IMR-90 (cell line): ENCODE results near the gene NFIA. TPM values are rescaled to one million over a fixed set of nuclear protein-coding genes. Genes with fewer than 3 reads are reported as not detected.

Experiments used
- ATAC-seq: fragments of 200-7000 bp; cut with Tn5 transposase; 2 replicates; pipeline ENCODE4 v1.9.1; 2020; ENCODE audit warnings: low read depth, mild to moderate bottlenecking, moderate library complexity
- BruUV-seq: library from RNA; stranded (reverse); fragments of 400-500 nt; replicated peaks from 2 replicates; lab custom pipeline; 2021; lab: Mats Ljungman, UMichigan
- CTCF ChIA-PET: fragments of 300-600 bp; formaldehyde crosslinking; extraction: SDS; loops from one replicate; lab custom pipeline; 2021; ENCODE audit warnings: antibody characterized with exemption; lab: Yijun Ruan, JAX
- POLR2A ChIA-PET: fragments of 300-600 bp; sonication (Branson Sonifier 250); formaldehyde crosslinking; loops from one replicate; lab custom pipeline; 2022; ENCODE audit warnings: antibody characterized with exemption; ENCODE audit not compliant: unreplicated experiment; lab: Charles Lee
- DNase-seq: peaks from one replicate; pipeline ENCODE4 v3.0.0; 2013
- H2AFZ ChIP-seq: replicated peaks from 2 replicates; pipeline ENCODE3; 2013; ENCODE audit warnings: low read length, mild to moderate bottlenecking; ENCODE audit not compliant: poor library complexity
- H2AK5ac ChIP-seq: 2 replicates; pipeline ENCODE4 v1.6.1; 2013; ENCODE audit warnings: low read depth, low read length, inconsistent platforms
- H2AK9ac ChIP-seq: replicated peaks from 2 replicates; pipeline ENCODE3; 2013; ENCODE audit warnings: mild to moderate bottlenecking, low read depth, low read length, moderate library complexity; ENCODE audit not compliant: poor library complexity
- H2BK120ac ChIP-seq: 2 replicates; pipeline ENCODE4 v1.6.1; 2013; ENCODE audit warnings: low read depth, low read length, inconsistent platforms
- H2BK15ac ChIP-seq: 3 replicates; pipeline ENCODE4 v1.6.1; 2013; ENCODE audit warnings: low read depth, low read length, inconsistent platforms
- H2BK20ac ChIP-seq: 2 replicates; pipeline ENCODE4 v1.6.1; 2013; ENCODE audit warnings: low read depth, mild to moderate bottlenecking, inconsistent platforms, low read length, moderate library complexity
- H2BK5ac ChIP-seq: 2 replicates; pipeline ENCODE4 v1.6.1; 2013; ENCODE audit warnings: mild to moderate bottlenecking, low read depth, low read length, inconsistent platforms; ENCODE audit not compliant: poor library complexity, severe bottlenecking
- H3K14ac ChIP-seq: replicated peaks from 2 replicates; pipeline ENCODE4 v1.6.1; 2013; ENCODE audit warnings: low read depth, low read length, inconsistent platforms
- H3K18ac ChIP-seq: 2 replicates; pipeline ENCODE4 v1.6.1; 2013; ENCODE audit warnings: low read depth, low read length, control low read depth
- H3K23ac ChIP-seq: 2 replicates; pipeline ENCODE4 v1.6.1; 2013; ENCODE audit warnings: low read depth, low read length, inconsistent platforms
- H3K27ac ChIP-seq: 2 replicates; pipeline ENCODE4 v1.5.1; 2013; ENCODE audit warnings: mild to moderate bottlenecking, control low read depth, low read length; ENCODE audit not compliant: insufficient read depth
- H3K27me3 ChIP-seq: 2 replicates; pipeline ENCODE4 v1.6.1; 2013; ENCODE audit warnings: low read length; ENCODE audit not compliant: control insufficient read depth, insufficient read depth
- H3K36me3 ChIP-seq: 2 replicates; pipeline ENCODE4 v1.6.1; 2013; ENCODE audit warnings: low read length, mixed read lengths; ENCODE audit not compliant: control insufficient read depth, insufficient read depth
- H3K4ac ChIP-seq: 2 replicates; pipeline ENCODE4 v1.6.1; 2013; ENCODE audit warnings: low read depth, low read length, inconsistent platforms
- H3K4me1 ChIP-seq: 2 replicates; pipeline ENCODE4 v1.6.1; 2013; ENCODE audit warnings: low read length, mixed read lengths; ENCODE audit not compliant: control insufficient read depth, insufficient read depth
- H3K4me2 ChIP-seq: 2 replicates; pipeline ENCODE4 v1.6.1; 2013; ENCODE audit warnings: low read depth, mild to moderate bottlenecking, control low read depth, low read length, moderate library complexity
- H3K4me3 ChIP-seq: 2 replicates; pipeline ENCODE4 v1.5.1; 2013; ENCODE audit warnings: low read depth, mild to moderate bottlenecking, control low read depth, low read length, moderate library complexity; ENCODE audit not compliant: insufficient read depth
- H3K56ac ChIP-seq: 2 replicates; pipeline ENCODE4 v1.6.1; 2013; ENCODE audit warnings: low read length, inconsistent platforms; ENCODE audit not compliant: insufficient read depth; ENCODE audit errors: extremely low read depth
- H3K79me1 ChIP-seq, 2 experiments: 2 replicates each; pipeline ENCODE4 v1.6.1; 2013; ENCODE audit warnings: low read length in 2 of 2, inconsistent platforms in 1 of 2, low read depth in 1 of 2
- H3K9ac ChIP-seq: 2 replicates; pipeline ENCODE4 v1.6.1; 2013; ENCODE audit warnings: low read depth, low read length, control low read depth
- H3K9me1 ChIP-seq: 2 replicates; pipeline ENCODE4 v1.6.1; 2013; ENCODE audit warnings: low read length, inconsistent platforms; ENCODE audit not compliant: insufficient read depth
- H3K9me3 ChIP-seq: 2 replicates; pipeline ENCODE4 v1.6.1; 2013; ENCODE audit warnings: low read length; ENCODE audit not compliant: control insufficient read depth, insufficient read depth
- H4K20me1 ChIP-seq: 2 replicates; pipeline ENCODE4 v1.6.1; 2013; ENCODE audit warnings: low read length, inconsistent platforms; ENCODE audit not compliant: insufficient read depth
- H4K5ac ChIP-seq: 2 replicates; pipeline ENCODE4 v1.6.1; 2013; ENCODE audit warnings: mild to moderate bottlenecking, low read depth, low read length, control low read depth
- H4K8ac ChIP-seq, 2 experiments: 2 replicates each; pipeline ENCODE4 v1.6.1; 2013; ENCODE audit warnings: low read depth in 2 of 2, low read length in 2 of 2, control low read depth in 1 of 2, inconsistent platforms in 1 of 2
- H4K91ac ChIP-seq: 2 replicates; pipeline ENCODE4 v1.6.1; 2013; ENCODE audit warnings: low read depth, low read length, inconsistent platforms; ENCODE audit not compliant: insufficient read depth
- BHLHE40 ChIP-seq: fragments of 150-350 bp; IDR thresholded peaks from 2 replicates; pipeline ENCODE4 v1.6.1; 2016; ENCODE audit warnings: mild to moderate bottlenecking, low read depth, low read length
- CHD1 ChIP-seq: IDR thresholded peaks from 2 replicates; pipeline ENCODE4 v1.6.1; 2012; ENCODE audit warnings: low read depth, low read length, improper control_type of control experiment
- FOS ChIP-seq: fragments of 150-350 bp; IDR thresholded peaks from 2 replicates; pipeline ENCODE4 v1.6.1; 2016; ENCODE audit warnings: low read depth, low read length
- MAFK ChIP-seq: IDR thresholded peaks from 2 replicates; pipeline ENCODE4 v1.6.1; 2012; ENCODE audit warnings: low read depth, low read length, improper control_type of control experiment
- MAZ ChIP-seq: IDR thresholded peaks from 2 replicates; pipeline ENCODE4 v1.6.1; 2012; ENCODE audit warnings: low read depth, mild to moderate bottlenecking, low read length, improper control_type of control experiment, moderate library complexity, borderline replicate concordance
- MXI1 ChIP-seq: IDR thresholded peaks from 2 replicates; pipeline ENCODE4 v1.6.1; 2012; ENCODE audit warnings: low read depth, mild to moderate bottlenecking, low read length, moderate library complexity, borderline replicate concordance
- RAD21 ChIP-seq: IDR thresholded peaks from 2 replicates; pipeline ENCODE4 v1.6.1; 2012; ENCODE audit warnings: low read length, improper control_type of control experiment
- RCOR1 ChIP-seq: IDR thresholded peaks from 2 replicates; pipeline ENCODE4 v1.6.1; 2012; ENCODE audit warnings: mild to moderate bottlenecking, low read length, improper control_type of control experiment; ENCODE audit not compliant: insufficient replicate concordance
- SMC3 ChIP-seq: fragments of 150-350 bp; IDR thresholded peaks from 2 replicates; pipeline ENCODE4 v1.6.1; 2016; ENCODE audit warnings: low read depth, mild to moderate bottlenecking, antibody characterized with exemption, low read length, moderate library complexity
- WGBS, 2 experiments: methylation state at CpG; one replicate each; pipeline versions ENCODE4 v1.1.5 to v1.1.7; 2013; ENCODE audit warnings: missing lambda C conversion rate in 2 of 2; ENCODE audit not compliant: insufficient read length in 1 of 2; ENCODE audit errors: extremely low coverage in 2 of 2; 5-methylcytosine and 5-hydroxymethylcytosine counted together
- dilution Hi-C: fragments of 300-500 bp; cut with HindIII; formaldehyde crosslinking; loops from one replicate; pipeline ENCODE4 v1.14.3; 2018; ENCODE audit warnings: low sequenced_read_pairs; ENCODE audit not compliant: unreplicated experiment
- in situ Hi-C: fragments of 300-500 bp; cut with MboI; formaldehyde crosslinking; loops from 3 replicates; pipeline ENCODE4 v1.14.3; 2019; ENCODE audit warnings: low sequenced_read_pairs, inconsistent platforms, mixed read lengths
- intact Hi-C: fragments of 100-400 bp; cut with micrococcal nuclease; formaldehyde crosslinking; loops from 2 replicates; pipeline ENCODE4 v1.10.0; 2022
- polyA plus RNA-seq, 3 experiments: library from polyadenylated mRNA; depleted of rRNA; stranded (reverse); fragments of >200 nt; gene quantifications; 2 replicates each; pipeline ENCODE4 v1.2.3, GENCODE V29; 2012; ENCODE audit warnings: low replicate concordance in 1 of 3
- total RNA-seq: library from RNA; depleted of rRNA; stranded (reverse); fragments of >200 nt; gene quantifications from 2 replicates; pipeline ENCODE4 v1.2.3, GENCODE V29; 2012
- TF ChIP-seq, protein P1 (sequence below): fragments of 150-350 bp; IDR thresholded peaks from 2 replicates; pipeline ENCODE4 v1.6.1; 2017; ENCODE audit warnings: mild to moderate bottlenecking, antibody characterized with exemption, low read length, low read depth
- TF ChIP-seq, protein P2 (sequence below): conservative IDR thresholded peaks from 2 replicates; pipeline ENCODE4 v1.5.1; 2012; ENCODE audit warnings: mild to moderate bottlenecking, low read depth, low read length, improper control_type of control experiment
- TF ChIP-seq, protein P3 (sequence below): fragments of 150-350 bp; IDR thresholded peaks from 2 replicates; pipeline ENCODE4 v1.6.1; 2016; ENCODE audit warnings: low read depth, mild to moderate bottlenecking, low read length, moderate library complexity, borderline replicate concordance

NFIA gene
- total and polyA plus RNA-seq, 2 of the 4 experiments (the other 2 are of a cell fraction) = 1.6 to 2.2 TPM

DNA sequence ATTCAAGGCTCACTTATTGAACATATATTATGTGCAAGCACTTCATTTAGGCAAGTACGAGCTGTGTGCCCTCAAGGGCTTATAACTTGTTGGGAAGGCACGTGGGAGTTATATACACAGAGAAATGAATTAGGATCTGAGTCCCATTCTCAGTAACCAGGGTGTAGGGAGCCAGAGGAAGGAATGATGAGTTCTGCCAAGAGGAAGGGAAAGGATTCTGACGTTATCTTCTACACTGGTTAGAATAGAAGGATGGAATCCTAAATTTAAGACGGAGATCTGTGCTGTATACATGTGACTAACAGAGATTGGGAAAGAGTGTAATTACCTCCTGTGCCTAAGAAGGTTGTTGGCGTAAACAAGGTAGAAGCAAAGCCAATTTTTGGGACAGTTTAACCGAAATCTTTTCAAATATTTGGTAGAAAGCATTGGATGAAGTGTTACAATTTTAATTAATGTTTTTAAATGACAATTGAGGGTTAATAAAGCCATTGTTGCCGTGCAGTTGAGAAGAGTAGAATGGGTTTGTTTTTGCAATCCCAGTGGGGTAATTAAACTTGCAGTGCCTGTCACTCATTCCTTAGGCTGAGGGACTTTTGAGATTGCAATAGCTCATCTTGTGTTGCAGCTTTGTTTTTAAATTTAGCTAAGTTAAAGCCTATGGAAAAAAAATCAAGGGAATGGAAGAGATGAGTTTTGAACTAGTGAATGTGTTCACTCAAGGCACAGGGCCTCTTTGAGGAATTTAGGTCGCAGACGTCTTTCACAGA, 177.2 kb downstream of the NFIA start:
- Histone ChIP-seq H4K20me1 (no peaks in the 10 kb centered on the region), H3K56ac (no peak overlapping the region), H3K18ac (no peak overlapping the region), H3K79me1 (no peaks in the 10 kb centered on the region), H2BK120ac (no peak overlapping the region), H2BK15ac (no peak overlapping the region), H3K4me3 (no peak overlapping the region), H3K36me3 (no peaks in the 10 kb centered on the region), H3K14ac (no peak overlapping the region), H3K4ac (no peak overlapping the region), H3K4me2 (no peak overlapping the region), H4K5ac (no peak overlapping the region), H3K9ac (no peak overlapping the region), H2AFZ (no peak overlapping the region), H3K9me3 (no peaks in the 10 kb centered on the region), H2BK20ac (no peak overlapping the region), H3K27ac (no peak overlapping the region), H3K9me1 (no peaks in the 10 kb centered on the region), H3K27me3 (no peaks in the 10 kb centered on the region), H4K91ac (no peak overlapping the region), H2AK9ac (no peak overlapping the region), H3K23ac (no peak overlapping the region), H4K8ac (no peak overlapping the region), H3K4me1 (peaks cover 2% of the 10 kb centered on the region; the same call in 1 of the 2 replicates), H2BK5ac (no peak overlapping the region), H2AK5ac (no peak overlapping the region)
- intact Hi-C loops (no loop called here), in situ Hi-C loops (no loop called here), dilution Hi-C loops (no loop called here)
- ChIA-PET POLR2A (no interaction called here), CTCF (no interaction called here)
- 78% methylated on average over 4 of the region's 9 CpGs; no CpG with 5 or more reads in 1 of the 2 experiments for WGBS, 2 experiments
- BruUV-seq = no TSS peak
- DNase-seq (no peak), ATAC-seq (no peak)
- TF ChIP-seq, protein P1, sequence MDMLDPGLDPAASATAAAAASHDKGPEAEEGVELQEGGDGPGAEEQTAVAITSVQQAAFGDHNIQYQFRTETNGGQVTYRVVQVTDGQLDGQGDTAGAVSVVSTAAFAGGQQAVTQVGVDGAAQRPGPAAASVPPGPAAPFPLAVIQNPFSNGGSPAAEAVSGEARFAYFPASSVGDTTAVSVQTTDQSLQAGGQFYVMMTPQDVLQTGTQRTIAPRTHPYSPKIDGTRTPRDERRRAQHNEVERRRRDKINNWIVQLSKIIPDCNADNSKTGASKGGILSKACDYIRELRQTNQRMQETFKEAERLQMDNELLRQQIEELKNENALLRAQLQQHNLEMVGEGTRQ = no peak
- TF ChIP-seq, protein P2, sequence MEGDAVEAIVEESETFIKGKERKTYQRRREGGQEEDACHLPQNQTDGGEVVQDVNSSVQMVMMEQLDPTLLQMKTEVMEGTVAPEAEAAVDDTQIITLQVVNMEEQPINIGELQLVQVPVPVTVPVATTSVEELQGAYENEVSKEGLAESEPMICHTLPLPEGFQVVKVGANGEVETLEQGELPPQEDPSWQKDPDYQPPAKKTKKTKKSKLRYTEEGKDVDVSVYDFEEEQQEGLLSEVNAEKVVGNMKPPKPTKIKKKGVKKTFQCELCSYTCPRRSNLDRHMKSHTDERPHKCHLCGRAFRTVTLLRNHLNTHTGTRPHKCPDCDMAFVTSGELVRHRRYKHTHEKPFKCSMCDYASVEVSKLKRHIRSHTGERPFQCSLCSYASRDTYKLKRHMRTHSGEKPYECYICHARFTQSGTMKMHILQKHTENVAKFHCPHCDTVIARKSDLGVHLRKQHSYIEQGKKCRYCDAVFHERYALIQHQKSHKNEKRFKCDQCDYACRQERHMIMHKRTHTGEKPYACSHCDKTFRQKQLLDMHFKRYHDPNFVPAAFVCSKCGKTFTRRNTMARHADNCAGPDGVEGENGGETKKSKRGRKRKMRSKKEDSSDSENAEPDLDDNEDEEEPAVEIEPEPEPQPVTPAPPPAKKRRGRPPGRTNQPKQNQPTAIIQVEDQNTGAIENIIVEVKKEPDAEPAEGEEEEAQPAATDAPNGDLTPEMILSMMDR = no peak
- TF ChIP-seq BHLHE40 (no peak), RCOR1 (no peak), CHD1 (no peak), MAFK (no peak), RAD21 (no peak), FOS (no peak), MXI1 (no peak), SMC3 (no peak), MAZ (no peak)
- TF ChIP-seq, protein P3, sequence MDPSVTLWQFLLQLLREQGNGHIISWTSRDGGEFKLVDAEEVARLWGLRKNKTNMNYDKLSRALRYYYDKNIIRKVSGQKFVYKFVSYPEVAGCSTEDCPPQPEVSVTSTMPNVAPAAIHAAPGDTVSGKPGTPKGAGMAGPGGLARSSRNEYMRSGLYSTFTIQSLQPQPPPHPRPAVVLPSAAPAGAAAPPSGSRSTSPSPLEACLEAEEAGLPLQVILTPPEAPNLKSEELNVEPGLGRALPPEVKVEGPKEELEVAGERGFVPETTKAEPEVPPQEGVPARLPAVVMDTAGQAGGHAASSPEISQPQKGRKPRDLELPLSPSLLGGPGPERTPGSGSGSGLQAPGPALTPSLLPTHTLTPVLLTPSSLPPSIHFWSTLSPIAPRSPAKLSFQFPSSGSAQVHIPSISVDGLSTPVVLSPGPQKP = no peak
